Measurements from ENCODE around the gene TMEM17. TPM values are rescaled to one million over a fixed set of nuclear protein-coding genes. Genes with fewer than 3 reads are reported as not detected.

TMEM17 gene
- total and polyA plus RNA-seq, 9 of the 15 experiments (the other 6 are each of a cell fraction or from before 2014, with no cell fraction given): 0.58 to 2.2 (median 1.2) TPM

GRCh38 chr2:62538756-62539155 is 32.8 kb upstream of the TMEM17 start (continued):
- no peak for TF ChIP-seq CUX1 (CRISPR knock-in tag; IDR thresholded peaks at IDR 0.05)
- TF ChIP-seq TEAD2 (tag; IDR thresholded peaks at IDR 0.05): no peak
- TF ChIP-seq, protein P1, sequence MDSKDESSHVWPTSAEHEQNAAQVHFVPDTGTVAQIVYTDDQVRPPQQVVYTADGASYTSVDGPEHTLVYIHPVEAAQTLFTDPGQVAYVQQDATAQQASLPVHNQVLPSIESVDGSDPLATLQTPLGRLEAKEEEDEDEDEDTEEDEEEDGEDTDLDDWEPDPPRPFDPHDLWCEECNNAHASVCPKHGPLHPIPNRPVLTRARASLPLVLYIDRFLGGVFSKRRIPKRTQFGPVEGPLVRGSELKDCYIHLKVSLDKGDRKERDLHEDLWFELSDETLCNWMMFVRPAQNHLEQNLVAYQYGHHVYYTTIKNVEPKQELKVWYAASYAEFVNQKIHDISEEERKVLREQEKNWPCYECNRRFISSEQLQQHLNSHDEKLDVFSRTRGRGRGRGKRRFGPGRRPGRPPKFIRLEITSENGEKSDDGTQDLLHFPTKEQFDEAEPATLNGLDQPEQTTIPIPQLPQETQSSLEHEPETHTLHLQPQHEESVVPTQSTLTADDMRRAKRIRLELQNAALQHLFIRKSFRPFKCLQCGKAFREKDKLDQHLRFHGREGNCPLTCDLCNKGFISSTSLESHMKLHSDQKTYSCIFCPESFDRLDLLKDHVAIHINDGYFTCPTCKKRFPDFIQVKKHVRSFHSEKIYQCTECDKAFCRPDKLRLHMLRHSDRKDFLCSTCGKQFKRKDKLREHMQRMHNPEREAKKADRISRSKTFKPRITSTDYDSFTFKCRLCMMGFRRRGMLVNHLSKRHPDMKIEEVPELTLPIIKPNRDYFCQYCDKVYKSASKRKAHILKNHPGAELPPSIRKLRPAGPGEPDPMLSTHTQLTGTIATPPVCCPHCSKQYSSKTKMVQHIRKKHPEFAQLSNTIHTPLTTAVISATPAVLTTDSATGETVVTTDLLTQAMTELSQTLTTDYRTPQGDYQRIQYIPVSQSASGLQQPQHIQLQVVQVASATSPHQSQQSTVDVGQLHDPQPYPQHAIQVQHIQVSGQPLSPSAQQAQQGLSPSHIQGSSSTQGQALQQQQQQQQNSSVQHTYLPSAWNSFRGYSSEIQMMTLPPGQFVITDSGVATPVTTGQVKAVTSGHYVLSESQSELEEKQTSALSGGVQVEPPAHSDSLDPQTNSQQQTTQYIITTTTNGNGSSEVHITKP (IDR thresholded peaks at IDR 0.05; ENCODE audit: partially characterized antibody): no peak
- TF ChIP-seq CBFA2T2 (conservative IDR thresholded peaks at IDR 0.05): no peak
